Hepatocyte (in vitro differentiated cells): ENCODE results near the gene HEATR5A. TPM values are rescaled to one million over a fixed set of nuclear protein-coding genes. Genes with fewer than 3 reads are reported as not detected.

ENCODE experiments used
- DNase-seq: peaks from one replicate; pipeline ENCODE4 v3.0.0-alpha.2; 2016; ENCODE audit warnings: low spot score
- H2AFZ ChIP-seq: fragments of 200-600 bp; sonication (generic); 2 replicates; pipeline ENCODE4 v1.6.0; 2016; ENCODE audit warnings: antibody characterized with exemption, mild to moderate bottlenecking
- H3K27ac ChIP-seq: fragments of 200-600 bp; sonication (generic); 2 replicates; pipeline ENCODE4 v1.5.1; 2016; ENCODE audit warnings: mild to moderate bottlenecking
- H3K27me3 ChIP-seq: fragments of 200-600 bp; sonication (generic); 2 replicates; pipeline ENCODE4 v1.6.1; 2016
- H3K36me3 ChIP-seq: fragments of 200-600 bp; sonication (generic); replicated peaks from 2 replicates; pipeline ENCODE4 v1.5.1; 2016; ENCODE audit warnings: low read depth; ENCODE audit not compliant: insufficient read depth
- H3K4me1 ChIP-seq: fragments of 200-600 bp; sonication (generic); 2 replicates; pipeline ENCODE4 v1.5.1; 2016; ENCODE audit warnings: mild to moderate bottlenecking, moderate library complexity; ENCODE audit not compliant: insufficient read depth
- H3K4me2 ChIP-seq: fragments of 200-600 bp; sonication (generic); 2 replicates; pipeline ENCODE4 v1.6.0; 2016
- H3K4me3 ChIP-seq: fragments of 200-600 bp; sonication (generic); 2 replicates; pipeline ENCODE4 v1.5.1; 2016; ENCODE audit warnings: mild to moderate bottlenecking
- H3K79me2 ChIP-seq: fragments of 200-600 bp; sonication (generic); 2 replicates; pipeline ENCODE4 v1.6.0; 2017; ENCODE audit warnings: mild to moderate bottlenecking
- H3K9me2 ChIP-seq: fragments of 200-600 bp; sonication (generic); replicated peaks from 2 replicates; pipeline ENCODE4 v1.6.0; 2017; ENCODE audit warnings: mild to moderate bottlenecking; ENCODE audit not compliant: insufficient read depth
- H3K9me3 ChIP-seq: fragments of 200-600 bp; sonication (generic); 2 replicates; pipeline ENCODE4 v1.5.1; 2016; ENCODE audit warnings: low read depth, mild to moderate bottlenecking
- H4K20me1 ChIP-seq: fragments of 200-600 bp; sonication (generic); 2 replicates; pipeline ENCODE4 v1.6.0; 2016; ENCODE audit warnings: mild to moderate bottlenecking; ENCODE audit not compliant: insufficient read depth, poor library complexity, severe bottlenecking
- CTCF ChIP-seq: fragments of 200-600 bp; sonication (generic); IDR thresholded peaks from 2 replicates; pipeline ENCODE4 v1.5.1; 2016; ENCODE audit warnings: antibody characterized with exemption, mild to moderate bottlenecking; ENCODE audit not compliant: poor library complexity
- EZH2 ChIP-seq: fragments of 200-600 bp; sonication (generic); IDR thresholded peaks from 2 replicates; pipeline ENCODE4 v1.6.1; 2016; ENCODE audit warnings: antibody characterized with exemption, mild to moderate bottlenecking, borderline replicate concordance
- EZH2phosphoT487 ChIP-seq: fragments of 200-600 bp; sonication (generic); IDR thresholded peaks from one replicate; pipeline ENCODE4 v1.6.1; 2018; ENCODE audit warnings: antibody characterized with exemption, mild to moderate bottlenecking, low read depth, moderate library complexity; ENCODE audit not compliant: unreplicated experiment, severe bottlenecking
- WGBS: methylation state at CpG from one replicate; pipeline ENCODE4 v1.1.6; 2016; ENCODE audit warnings: low lambda C conversion rate; ENCODE audit errors: missing lambda C conversion rate; 5-methylcytosine and 5-hydroxymethylcytosine counted together
- polyA plus RNA-seq: library from polyadenylated mRNA; unstranded; fragments of >200 nt; fragmentation: Nextera tagmentation; extraction: Ambion mirVana; gene quantifications from 2 replicates; pipeline ENCODE4 v1.2.1, GENCODE V29; 2016
- total RNA-seq: library from RNA; depleted of rRNA; stranded (reverse); fragments of >200 nt; gene quantifications from 2 replicates; pipeline ENCODE4 v1.2.3, GENCODE V29; 2014

HEATR5A gene
- total and polyA plus RNA-seq, 2 experiments from 2014 or later = 17.9 to 25.3 TPM

- TF ChIP-seq CTCF (no peak), EZH2phosphoT487 (no peak), EZH2 (no peak)
- DNase-seq = no peak
- Histone ChIP-seq H3K9me2 (no peaks in the 10 kb centered on the region), H3K79me2 (no peaks in the 10 kb centered on the region), H4K20me1 (no peaks in the 10 kb centered on the region), H3K9me3 (no peaks in the 10 kb centered on the region), H3K27me3 (no peaks in the 10 kb centered on the region), H3K4me3 (no peak overlapping the region), H3K27ac (no peak overlapping the region), H3K4me2 (no peak overlapping the region), H3K4me1 (no peaks in the 10 kb centered on the region), H3K36me3 (no peaks in the 10 kb centered on the region), H2AFZ (no peak overlapping the region)
These were observed 129.1 kb downstream of the HEATR5A start for GRCh38 chr14:31291210-31291609.

GRCh38 chr14:31287294-31287972, 132.9 kb downstream of the HEATR5A start:
- TF ChIP-seq EZH2phosphoT487 (no peak), EZH2 (no peak), CTCF (no peak)
- H2AFZ ChIP-seq = no peak overlapping the region

GRCh38 chr14:31286456-31287293, 133.7 kb downstream of the HEATR5A start:
- Histone ChIP-seq H4K20me1 (no peaks in the 10 kb centered on the region), H3K9me3 (no peaks in the 10 kb centered on the region), H3K4me2 (no peak overlapping the region), H3K4me1 (no peaks in the 10 kb centered on the region), H3K9me2 (no peaks in the 10 kb centered on the region), H3K27ac (no peak overlapping the region), H3K79me2 (no peaks in the 10 kb centered on the region), H3K36me3 (no peaks in the 10 kb centered on the region), H3K4me3 (no peak overlapping the region), H3K27me3 (no peaks in the 10 kb centered on the region), H2AFZ (no peak overlapping the region)
- TF ChIP-seq CTCF (peak; percentile 25), EZH2 (no peak)
- peak; percentile 37 for DNase-seq
- WGBS = 80% methylated on average over 12 of the region's 12 CpGs

More at GRCh38 chr14:31287294-31287972, 132.9 kb downstream of the HEATR5A start:
- WGBS = 89% methylated on average over 4 of the region's 4 CpGs
- Histone ChIP-seq H3K9me2 (no peaks in the 10 kb centered on the region), H3K27me3 (no peaks in the 10 kb centered on the region), H4K20me1 (no peaks in the 10 kb centered on the region), H3K4me3 (no peak overlapping the region), H3K27ac (no peak overlapping the region), H3K4me2 (no peak overlapping the region), H3K36me3 (no peaks in the 10 kb centered on the region), H3K4me1 (no peaks in the 10 kb centered on the region), H3K9me3 (no peaks in the 10 kb centered on the region), H3K79me2 (no peaks in the 10 kb centered on the region)
- DNase-seq = no peak
